ENCODE data around the gene EPHB2. TPM values are rescaled to one million over a fixed set of nuclear protein-coding genes. Genes with fewer than 3 reads are reported as not detected.

Gene EPHB2
- total and polyA plus RNA-seq, 2 donors (not counting 1 experiment from before 2014, with no cell fraction given) = 0.07 to 0.39 TPM

DNA sequence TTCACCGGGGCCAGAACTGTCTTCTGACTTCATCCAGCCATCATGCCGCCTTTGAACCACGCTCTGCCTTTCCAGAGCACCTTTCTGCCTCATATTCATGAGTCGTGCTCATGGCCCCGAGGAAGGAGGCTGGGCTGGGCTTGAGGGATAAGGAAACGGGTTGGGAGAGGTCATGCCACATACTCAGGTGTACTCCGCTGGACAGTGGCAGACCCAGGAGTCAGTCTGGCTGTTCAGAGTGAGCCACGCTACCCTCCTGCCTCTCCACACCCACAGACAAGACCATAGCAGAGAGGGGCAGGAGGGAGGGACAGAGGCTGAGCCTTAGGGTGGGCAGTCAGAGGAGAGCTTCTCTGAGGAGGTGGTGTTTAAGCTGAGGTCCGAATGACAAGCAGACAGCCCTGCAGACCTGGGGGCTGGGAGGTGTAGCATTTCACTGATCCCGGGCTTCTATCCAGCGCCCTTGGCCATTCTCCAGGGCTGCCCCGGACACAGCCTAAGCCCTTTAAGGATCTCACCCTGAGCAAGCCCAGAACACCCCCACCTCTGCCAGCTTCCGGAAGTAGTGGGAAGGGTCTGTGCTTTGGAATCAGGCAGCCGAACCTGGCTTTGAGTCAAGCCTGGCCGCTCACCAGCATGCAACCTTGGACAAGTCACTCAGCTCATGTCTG lies 159.7 kb downstream of the EPHB2 start:
- POLR2A ChIA-PET = no interaction called here
- H3K27me3 Mint-ChIP-seq = peaks cover 37% of the 10 kb centered on the region
- no peak overlapping the region for H3K9ac ChIP-seq (ENCODE audit: low read length)
- H2AFZ ChIP-seq (ENCODE audit: insufficient read depth, low read depth, low read length, poor library complexity, severe bottlenecking) = no peak overlapping the region
- TF ChIP-seq EZH2 (IDR thresholded peaks at IDR 0.05; ENCODE audit: borderline replicate concordance, insufficient read depth, low read depth, low read length, poor library complexity, severe bottlenecking) = no peak
- TF ChIP-seq, protein P1, sequence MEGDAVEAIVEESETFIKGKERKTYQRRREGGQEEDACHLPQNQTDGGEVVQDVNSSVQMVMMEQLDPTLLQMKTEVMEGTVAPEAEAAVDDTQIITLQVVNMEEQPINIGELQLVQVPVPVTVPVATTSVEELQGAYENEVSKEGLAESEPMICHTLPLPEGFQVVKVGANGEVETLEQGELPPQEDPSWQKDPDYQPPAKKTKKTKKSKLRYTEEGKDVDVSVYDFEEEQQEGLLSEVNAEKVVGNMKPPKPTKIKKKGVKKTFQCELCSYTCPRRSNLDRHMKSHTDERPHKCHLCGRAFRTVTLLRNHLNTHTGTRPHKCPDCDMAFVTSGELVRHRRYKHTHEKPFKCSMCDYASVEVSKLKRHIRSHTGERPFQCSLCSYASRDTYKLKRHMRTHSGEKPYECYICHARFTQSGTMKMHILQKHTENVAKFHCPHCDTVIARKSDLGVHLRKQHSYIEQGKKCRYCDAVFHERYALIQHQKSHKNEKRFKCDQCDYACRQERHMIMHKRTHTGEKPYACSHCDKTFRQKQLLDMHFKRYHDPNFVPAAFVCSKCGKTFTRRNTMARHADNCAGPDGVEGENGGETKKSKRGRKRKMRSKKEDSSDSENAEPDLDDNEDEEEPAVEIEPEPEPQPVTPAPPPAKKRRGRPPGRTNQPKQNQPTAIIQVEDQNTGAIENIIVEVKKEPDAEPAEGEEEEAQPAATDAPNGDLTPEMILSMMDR (IDR thresholded peaks at IDR 0.05) = no peak
- no peak overlapping the region for H3K27ac Mint-ChIP-seq
- 85% methylated on average over 8 of the region's 15 CpGs for WGBS (ENCODE audit: insufficient coverage)
- H3K9me3 ChIP-seq (ENCODE audit: control extremely low read depth in 1 of 3, control insufficient read depth in 2 of 3, insufficient read depth in 1 of 3, low read length in 2 of 3) = peaks cover 0 to 9% (median 2%) of the 10 kb centered on the region in 3 donors
- peaks cover 0 to 6% (median 2%) of the 10 kb centered on the region in 4 experiments for H3K27me3 ChIP-seq (replicated peaks in 1 of 4; ENCODE audit: control extremely low read depth in 1 of 4, control insufficient read depth in 3 of 4, insufficient read depth in 4 of 4, low read length in 3 of 4)
- peaks cover 7% of the 10 kb centered on the region for H3K4me1 Mint-ChIP-seq
- H3K79me2 ChIP-seq (ENCODE audit: control insufficient read depth, insufficient read depth, low read length) = no peaks in the 10 kb centered on the region
- no peaks in the 10 kb centered on the region for H3K4me1 ChIP-seq (ENCODE audit: control insufficient read depth in 2 of 2, insufficient read depth in 2 of 2, low read length in 2 of 2)
- no peak for ATAC-seq (ENCODE audit: low read depth)
- intact Hi-C loops (cut with micrococcal nuclease) = no loop called here
- H3K4me3 ChIP-seq (ENCODE audit: control extremely low read depth in 1 of 5, extremely low read depth in 1 of 5, insufficient read depth in 1 of 5, low read depth in 2 of 5, low read length in 4 of 5) = no peak overlapping the region
- no peak overlapping the region for H3K4me2 ChIP-seq (replicated peaks; ENCODE audit: low read depth, low read length, poor library complexity, severe bottlenecking)
- no peaks in the 10 kb centered on the region for H3K36me3 ChIP-seq (replicated peaks in 1 of 2; ENCODE audit: control extremely low read depth in 1 of 2, control insufficient read depth in 1 of 2, extremely low read depth in 1 of 2, insufficient read depth in 2 of 2, low read length in 1 of 2)
- no peaks in the 10 kb centered on the region for H4K20me1 ChIP-seq (ENCODE audit: control insufficient read depth, insufficient read depth, low read length, poor library complexity, severe bottlenecking)
- DNase-seq = no peak
- H3K27ac ChIP-seq (ENCODE audit: low read length in 2 of 2) = no peak overlapping the region
- H3K9me3 Mint-ChIP-seq (ENCODE audit: insufficient read depth) = no peaks in the 10 kb centered on the region
- CTCF ChIA-PET = no interaction called here
- H3K4me3 Mint-ChIP-seq = no peak overlapping the region

DNA sequence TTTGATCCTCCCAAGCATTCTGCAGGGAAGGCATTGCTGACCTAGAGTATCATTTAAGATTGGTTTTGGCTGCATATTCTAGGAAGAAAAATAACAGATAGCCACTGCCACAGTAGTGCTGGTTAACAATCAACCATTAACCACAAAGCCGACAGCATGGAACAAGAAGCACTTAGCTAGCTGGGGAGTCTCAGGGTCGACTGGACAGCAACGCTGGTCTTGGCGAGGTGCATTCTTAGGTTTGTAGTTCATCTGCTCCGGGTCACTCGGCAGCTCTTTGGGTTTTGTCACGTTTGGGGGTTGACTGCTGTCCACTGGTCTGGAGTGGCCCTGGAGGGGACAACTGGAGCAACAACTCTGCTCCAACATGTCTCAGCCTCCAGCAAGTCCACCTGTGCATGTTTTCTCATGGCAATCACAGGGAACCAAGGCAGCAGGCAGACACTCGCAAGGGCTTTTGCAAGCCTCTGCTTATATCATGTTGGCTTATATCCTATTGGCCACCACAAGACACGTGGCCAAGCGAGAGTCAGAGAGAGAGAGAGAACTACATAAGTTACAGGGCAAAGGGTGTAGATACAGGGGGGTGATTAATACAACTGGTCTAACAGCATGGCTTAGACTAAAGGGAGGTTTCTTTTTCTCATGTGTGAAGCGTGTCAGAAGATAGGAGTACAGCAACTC lies 162.5 kb downstream of the EPHB2 start:
- H3K9me3 Mint-ChIP-seq (ENCODE audit: insufficient read depth) = no peaks in the 10 kb centered on the region
- intact Hi-C loops (cut with micrococcal nuclease) = no loop called here
- no peak overlapping the region for H3K4me3 ChIP-seq (ENCODE audit: control extremely low read depth in 1 of 5, extremely low read depth in 1 of 5, insufficient read depth in 1 of 5, low read depth in 2 of 5, low read length in 4 of 5)
- CTCF ChIA-PET = no interaction called here
- no peaks in the 10 kb centered on the region for H3K36me3 ChIP-seq (replicated peaks in 1 of 2; ENCODE audit: control extremely low read depth in 1 of 2, control insufficient read depth in 1 of 2, extremely low read depth in 1 of 2, insufficient read depth in 2 of 2, low read length in 1 of 2)
- no peak overlapping the region for H3K27ac ChIP-seq (ENCODE audit: low read length in 2 of 2)
- H3K27me3 Mint-ChIP-seq = peaks cover 23% of the 10 kb centered on the region
- no peaks in the 10 kb centered on the region for H3K79me2 ChIP-seq (ENCODE audit: control insufficient read depth, insufficient read depth, low read length)
- no peak for ATAC-seq (ENCODE audit: low read depth)
- no peaks in the 10 kb centered on the region for H3K4me1 ChIP-seq (ENCODE audit: control insufficient read depth in 2 of 2, insufficient read depth in 2 of 2, low read length in 2 of 2)
- DNase-seq = no peak
- H3K9ac ChIP-seq (ENCODE audit: low read length) = no peak overlapping the region
- POLR2A ChIA-PET = no interaction called here
- no peak for TF ChIP-seq EZH2 (IDR thresholded peaks at IDR 0.05; ENCODE audit: borderline replicate concordance, insufficient read depth, low read depth, low read length, poor library complexity, severe bottlenecking)
- TF ChIP-seq, protein P1 (IDR thresholded peaks at IDR 0.05) = no peak
- peaks cover 0 to 5% (median 2%) of the 10 kb centered on the region in 3 donors for H3K9me3 ChIP-seq (ENCODE audit: control extremely low read depth in 1 of 3, control insufficient read depth in 2 of 3, insufficient read depth in 1 of 3, low read length in 2 of 3)
- H3K4me3 Mint-ChIP-seq = no peak overlapping the region
- 87% methylated on average over 8 of the region's 11 CpGs for WGBS (ENCODE audit: insufficient coverage)
- no peak overlapping the region for H3K4me2 ChIP-seq (replicated peaks; ENCODE audit: low read depth, low read length, poor library complexity, severe bottlenecking)
- H3K4me1 Mint-ChIP-seq = no peaks in the 10 kb centered on the region
- no peaks in the 10 kb centered on the region for H4K20me1 ChIP-seq (ENCODE audit: control insufficient read depth, insufficient read depth, low read length, poor library complexity, severe bottlenecking)
- H2AFZ ChIP-seq (ENCODE audit: insufficient read depth, low read depth, low read length, poor library complexity, severe bottlenecking) = no peak overlapping the region
- no peak overlapping the region for H3K27ac Mint-ChIP-seq
- peaks cover 0 to 6% (median 0%) of the 10 kb centered on the region in 4 experiments for H3K27me3 ChIP-seq (replicated peaks in 1 of 4; ENCODE audit: control extremely low read depth in 1 of 4, control insufficient read depth in 3 of 4, insufficient read depth in 4 of 4, low read length in 3 of 4)

All from B cell (primary cell).